ENCODE measurements around the gene CAPN15.
"Not testable (repeated sequence)": the region's sequence is repeated elsewhere in the genome, so short reads cannot be mapped to it uniquely, and the experiment has no call there.

Gene CAPN15

GRCh38 chr16:592518-593306 lies 65.2 kb downstream of the CAPN15 start:
- no peak for DNase-seq (ENCODE audit: low read depth)

- no peak for DNase-seq (ENCODE audit: low read depth)
These were observed 65.9 kb downstream of the CAPN15 start for GRCh38 chr16:593406-593805.

DNA sequence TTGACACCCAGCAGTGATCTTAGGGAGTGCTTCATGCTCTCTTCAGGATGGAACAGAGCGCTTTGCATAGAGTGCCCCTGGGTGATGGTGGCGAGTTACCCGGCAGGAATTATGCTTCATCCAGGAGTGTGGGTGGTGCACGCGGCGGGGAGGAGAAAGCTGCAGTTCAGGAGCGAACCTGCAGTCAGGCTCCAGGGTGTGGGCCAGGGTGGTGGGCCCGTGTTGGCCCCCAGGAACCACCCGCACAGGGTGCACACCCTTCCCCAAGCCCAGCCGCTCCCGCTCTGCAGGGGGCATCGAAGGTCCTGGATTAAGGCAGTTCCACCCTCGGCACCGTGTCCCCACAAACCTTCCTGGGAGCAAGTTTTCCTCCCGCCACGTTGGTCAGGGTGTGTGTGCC lies 66.3 kb downstream of the CAPN15 start:
- DNase-seq (ENCODE audit: low read depth) = no peak

GRCh38 chr16:595094-595528 lies 67.6 kb downstream of the CAPN15 start:
- no peak for DNase-seq (ENCODE audit: low read depth)

GRCh38 chr16:595942-596735 lies 68.6 kb downstream of the CAPN15 start:
- DNase-seq (ENCODE audit: low read depth) = no peak

- no peak for DNase-seq (ENCODE audit: low read depth)
These were observed 69.2 kb downstream of the CAPN15 start for GRCh38 chr16:596736-597060.

GRCh38 chr16:597655-598054 lies 70.1 kb downstream of the CAPN15 start:
- DNase-seq (ENCODE audit: low read depth) = not testable (repeated sequence)

DNA sequence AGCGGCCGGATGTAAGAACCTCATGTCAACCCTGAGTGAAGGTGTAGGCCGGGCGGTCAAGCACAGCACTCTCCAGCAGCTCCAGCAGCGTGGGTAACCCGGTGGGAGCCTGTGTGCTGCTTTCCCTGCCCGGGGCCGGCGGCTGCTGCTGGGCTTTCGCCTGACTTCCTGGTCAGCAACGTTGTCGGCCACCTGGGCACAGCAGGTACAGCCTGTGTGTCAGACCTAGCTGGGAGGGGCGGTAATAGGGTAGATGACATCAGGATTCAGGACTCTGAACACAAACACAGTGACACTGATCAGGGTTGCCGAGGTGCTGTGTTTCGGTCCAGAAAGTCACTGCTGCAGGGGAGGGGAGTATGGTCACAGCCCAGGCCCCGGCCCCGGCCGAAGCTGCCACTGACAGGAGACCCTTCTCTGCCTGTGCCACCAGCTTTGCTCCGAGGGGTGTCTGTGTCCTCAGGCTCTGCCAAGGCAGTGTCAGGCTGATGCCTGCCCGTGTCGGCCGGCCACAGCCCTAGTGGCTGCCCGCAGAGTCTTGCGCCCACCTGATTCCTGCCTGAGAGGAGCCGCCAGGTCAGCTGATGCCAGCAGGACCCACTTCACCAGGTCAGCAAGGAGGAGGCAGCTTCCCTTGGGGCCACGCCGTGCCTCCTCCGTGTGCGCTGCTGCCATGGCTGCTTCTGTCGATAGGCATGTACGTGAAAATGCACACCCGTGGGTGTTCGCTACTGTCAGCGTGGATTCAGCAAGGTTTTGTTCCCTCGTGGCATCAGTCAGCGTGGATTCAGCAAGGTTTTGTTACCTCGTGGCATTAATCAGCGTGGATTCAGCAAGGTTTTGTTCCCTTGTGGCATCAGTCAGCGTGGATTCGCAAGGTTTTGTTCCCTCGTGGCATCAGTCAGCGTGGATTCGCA lies 71.6 kb downstream of the CAPN15 start:
- DNase-seq (ENCODE audit: low read depth) = no peak

DNA sequence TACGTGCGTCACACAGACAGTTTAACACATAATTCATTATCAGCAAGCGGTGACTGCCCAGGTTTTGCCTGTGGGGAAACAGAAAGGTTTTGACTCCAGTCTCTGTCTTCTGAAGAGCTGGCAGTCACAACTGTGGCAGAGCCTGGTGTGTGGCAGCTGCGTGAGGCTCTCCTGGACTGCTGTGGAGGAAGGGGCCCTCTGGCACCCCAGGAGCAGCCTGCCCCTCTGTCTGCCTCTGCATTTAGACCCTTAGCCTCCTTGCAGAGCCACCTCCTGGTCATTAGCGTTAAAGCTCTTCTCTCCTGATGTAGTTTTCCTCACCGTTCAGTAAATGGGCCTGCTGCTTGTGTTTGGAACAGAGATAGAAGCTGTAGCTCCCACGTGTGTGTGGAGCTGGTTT lies 73.3 kb downstream of the CAPN15 start:
- DNase-seq (ENCODE audit: low read depth) = no peak

DNA sequence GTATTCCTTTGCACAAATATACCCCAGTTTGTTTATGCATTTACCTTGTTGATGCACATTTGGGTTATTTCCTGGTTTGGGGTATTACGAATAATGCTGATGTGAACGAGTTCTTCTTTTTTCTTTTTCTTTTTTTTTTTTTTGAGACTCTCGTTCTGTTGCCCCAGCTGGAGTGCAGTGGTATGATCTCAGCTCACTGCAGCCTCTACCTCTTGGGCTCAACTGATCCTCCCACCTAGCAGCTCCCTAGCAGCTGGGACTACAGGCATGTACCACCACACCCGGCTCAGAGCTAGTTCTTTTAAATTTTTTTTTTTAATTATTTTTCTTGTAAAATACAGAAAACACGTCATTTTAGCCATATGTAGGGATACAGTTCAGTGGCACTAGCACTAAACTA lies 76.4 kb downstream of the CAPN15 start:
- DNase-seq (ENCODE audit: low read depth) = no peak
